ENCODE data around the gene INPP4A. TPM values are rescaled to one million over a fixed set of nuclear protein-coding genes. Genes with fewer than 3 reads are reported as not detected.

INPP4A gene
- total and polyA plus RNA-seq, 10 of the 15 experiments (the other 5 are each of a cell fraction or from before 2014, with no cell fraction given) = 4.7 to 62.3 (median 36.9) TPM

DNA sequence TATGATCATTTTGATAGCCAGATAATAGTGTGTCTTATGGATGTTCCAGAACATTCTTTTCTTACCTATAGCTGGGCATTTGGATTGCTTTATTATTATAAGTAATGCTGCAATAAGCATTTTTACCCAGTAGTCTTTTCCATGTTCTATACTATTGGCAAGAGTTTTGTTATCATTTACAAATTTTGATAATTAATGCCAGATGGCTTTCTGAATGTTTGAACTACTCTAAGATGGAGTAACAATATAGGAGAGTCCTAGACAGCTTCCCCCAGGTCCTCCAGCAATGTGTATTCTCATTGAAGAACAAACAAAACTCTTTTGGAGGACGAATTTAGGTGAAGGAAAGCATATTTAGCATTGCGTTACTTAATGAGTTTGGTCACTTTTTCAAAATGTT is 73.0 kb downstream of the INPP4A start (continued):
- TF ChIP-seq ETV6 (conservative IDR thresholded peaks at IDR 0.05 in 1 of 2, IDR thresholded peaks at IDR 0.05 in 1 of 2; ENCODE audit: borderline replicate concordance in 1 of 2, low read depth in 1 of 2) (no peak), TBL1XR1 (IDR thresholded peaks at IDR 0.05; ENCODE audit: low read depth, low read length) (no peak)

DNA sequence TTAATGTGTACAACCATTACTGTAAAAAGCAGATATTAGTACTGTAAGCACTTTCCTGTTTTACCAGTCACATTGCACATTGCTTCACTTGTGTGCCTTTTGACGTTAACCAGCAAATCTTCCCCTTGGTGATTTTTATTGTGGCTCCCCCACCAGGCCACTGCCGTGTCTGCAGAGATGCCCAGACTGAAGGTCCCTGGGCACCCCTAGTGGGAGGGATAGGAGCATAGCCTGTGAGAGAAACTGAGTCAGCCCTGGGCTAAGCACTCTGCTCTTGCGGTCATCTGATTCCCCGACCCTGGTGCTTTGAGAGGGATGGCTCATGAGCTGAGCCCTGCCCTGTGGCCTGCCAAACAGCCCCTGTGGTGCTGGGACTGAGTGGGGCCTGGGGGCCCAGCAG is 73.4 kb downstream of the INPP4A start:
- BruUV-seq (replicated peaks) = no TSS peak
- no peak for DNase-seq (ENCODE audit: low read depth, low spot score)
- no peak overlapping the region for H2AFZ ChIP-seq (ENCODE audit: control insufficient read depth, low read depth, low read length)
- CTCF ChIA-PET = interaction anchor here (0.7 to 5.8 kb wide), 18 partner anchors 9 to 133 kb away, joined by 3 to 41 read pairs (median 3); no protein-coding TSS in a partner anchor
- ATAC-seq = peak; percentile 84
- intact Hi-C loops (cut with micrococcal nuclease; ENCODE audit: unreplicated experiment) (loop anchor here (1.0 to 5.0 kb wide), 2 partner anchors 71 to 106 kb away; no protein-coding TSS in a partner anchor), in situ Hi-C loops (cut with MboI) (no loop called here)
- POLR2A ChIA-PET = interaction anchor here (1.1 kb wide), 1 partner anchor 9 kb away, joined by 5 read pairs; no protein-coding TSS in a partner anchor
- RAD21 ChIA-PET (ENCODE audit: unreplicated experiment) = interaction anchor here (0.7 to 3.5 kb wide), 7 partner anchors 30 to 106 kb away, joined by 3 to 12 read pairs (median 3); no protein-coding TSS in a partner anchor
- H3K9ac ChIP-seq (ENCODE audit: control insufficient read depth, insufficient read depth, low read length) = no peak overlapping the region
- FAIRE-seq = no peak
- SMC1A ChIA-PET (ENCODE audit: uncharacterized antibody, unreplicated experiment) = interaction anchor here (0.7 to 2.2 kb wide), 6 partner anchors 21 to 105 kb away, joined by 3 to 6 read pairs (median 3); no protein-coding TSS in a partner anchor
- H3K4me1 ChIP-seq (ENCODE audit: control insufficient read depth, insufficient read depth, low read length) = peaks cover 20% of the 10 kb centered on the region
- 39% methylated on average over 4 of the region's 4 CpGs for WGBS (ENCODE audit: insufficient coverage, insufficient replicate concordance, low lambda C conversion rate, missing lambda C conversion rate)
- peaks cover 29% of the 10 kb centered on the region for H3K79me2 ChIP-seq (ENCODE audit: control insufficient read depth, insufficient read depth, low read length)
- no peak overlapping the region for H3K4me3 ChIP-seq
- H4K20me1 ChIP-seq (ENCODE audit: control insufficient read depth, insufficient read depth) = no peaks in the 10 kb centered on the region
- no peaks in the 10 kb centered on the region for H3K27me3 ChIP-seq (replicated peaks in 1 of 2; ENCODE audit: control insufficient read depth in 2 of 2, insufficient read depth in 2 of 2, low read length in 1 of 2)
- H3K27ac ChIP-seq (ENCODE audit: control insufficient read depth, insufficient read depth) = no peak overlapping the region; the same call in 1 of the 2 replicates
- H3K36me3 ChIP-seq (ENCODE audit: control insufficient read depth in 2 of 2, insufficient read depth in 2 of 2, low read length in 1 of 2) = peaks cover 18 to 19% of the 10 kb centered on the region in 2 experiments
- no peak overlapping the region for H3K4me2 ChIP-seq (ENCODE audit: control insufficient read depth, insufficient read depth)
- no peaks in the 10 kb centered on the region for H3K9me3 ChIP-seq (replicated peaks; ENCODE audit: control insufficient read depth, insufficient read depth, low read length)
- TF ChIP-seq TBL1XR1 (IDR thresholded peaks at IDR 0.05; ENCODE audit: low read depth, low read length) (no peak), PML (IDR thresholded peaks at IDR 0.05; ENCODE audit: low read length) (no peak), ZNF217 (IDR thresholded peaks at IDR 0.05) (no peak), SMAD5 (IDR thresholded peaks at IDR 0.05; ENCODE audit: low read depth) (no peak), PAX5 (IDR thresholded peaks at IDR 0.05; ENCODE audit: borderline replicate concordance, low read depth, low read length) (no peak), ZBED1 (IDR thresholded peaks at IDR 0.05; ENCODE audit: borderline replicate concordance) (no peak), NR2F1 (conservative IDR thresholded peaks at IDR 0.05) (0 out of 2 replicates have a peak, but pooled peaks have one; percentile 21), STAT3 (IDR thresholded peaks at IDR 0.05; ENCODE audit: low read depth, low read length) (no peak), RFX5 (IDR thresholded peaks at IDR 0.05; ENCODE audit: low read depth, low read length) (no peak), ZNF24 (IDR thresholded peaks at IDR 0.05) (no peak), JUND (IDR thresholded peaks at IDR 0.05; ENCODE audit: low read depth, low read length) (no peak), EED (IDR thresholded peaks at IDR 0.05; ENCODE audit: low read depth) (no peak), ESRRA (IDR thresholded peaks at IDR 0.05; ENCODE audit: low read length) (no peak), POLR2AphosphoS2 (IDR thresholded peaks at IDR 0.05; ENCODE audit: low read depth, low read length) (no peak), CHD4 (IDR thresholded peaks at IDR 0.05) (no peak), MEF2B (IDR thresholded peaks at IDR 0.05; ENCODE audit: partially characterized antibody, poor library complexity, severe bottlenecking) (no peak), DPF2 (IDR thresholded peaks at IDR 0.05) (no peak), SPI1 (IDR thresholded peaks at IDR 0.05; ENCODE audit: borderline replicate concordance, insufficient read depth, low read depth, low read length) (no peak), BMI1 (IDR thresholded peaks at IDR 0.05; ENCODE audit: borderline replicate concordance) (no peak), YY1 (IDR thresholded peaks at IDR 0.05; ENCODE audit: low read depth, low read length) (0 out of 2 replicates have a peak, but pooled peaks have one; percentile 24), NFIC (IDR thresholded peaks at IDR 0.05; ENCODE audit: low read depth, low read length) (no peak), MTA2 (IDR thresholded peaks at IDR 0.05; ENCODE audit: low read depth) (no peak), MTA3 (IDR thresholded peaks at IDR 0.05; ENCODE audit: borderline replicate concordance, low read length) (no peak), CREM (IDR thresholded peaks at IDR 0.05; ENCODE audit: low read depth) (no peak), NFYB (IDR thresholded peaks at IDR 0.05; ENCODE audit: insufficient read depth, low read depth, low read length) (no peak)
- TF ChIP-seq, protein P1, sequence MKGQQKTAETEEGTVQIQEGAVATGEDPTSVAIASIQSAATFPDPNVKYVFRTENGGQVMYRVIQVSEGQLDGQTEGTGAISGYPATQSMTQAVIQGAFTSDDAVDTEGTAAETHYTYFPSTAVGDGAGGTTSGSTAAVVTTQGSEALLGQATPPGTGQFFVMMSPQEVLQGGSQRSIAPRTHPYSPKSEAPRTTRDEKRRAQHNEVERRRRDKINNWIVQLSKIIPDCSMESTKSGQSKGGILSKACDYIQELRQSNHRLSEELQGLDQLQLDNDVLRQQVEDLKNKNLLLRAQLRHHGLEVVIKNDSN (IDR thresholded peaks at IDR 0.05; ENCODE audit: borderline replicate concordance, extremely low read length, insufficient read depth, low read depth, low read length) = no peak

Measured in GM12878 (cell line).